ENCODE results near the gene FAU. TPM values are rescaled to one million over a fixed set of nuclear protein-coding genes. Genes with fewer than 3 reads are reported as not detected.

The FAU gene
- total and polyA plus RNA-seq, 7 donors: 465 to 798 (median 639) TPM

DNA sequence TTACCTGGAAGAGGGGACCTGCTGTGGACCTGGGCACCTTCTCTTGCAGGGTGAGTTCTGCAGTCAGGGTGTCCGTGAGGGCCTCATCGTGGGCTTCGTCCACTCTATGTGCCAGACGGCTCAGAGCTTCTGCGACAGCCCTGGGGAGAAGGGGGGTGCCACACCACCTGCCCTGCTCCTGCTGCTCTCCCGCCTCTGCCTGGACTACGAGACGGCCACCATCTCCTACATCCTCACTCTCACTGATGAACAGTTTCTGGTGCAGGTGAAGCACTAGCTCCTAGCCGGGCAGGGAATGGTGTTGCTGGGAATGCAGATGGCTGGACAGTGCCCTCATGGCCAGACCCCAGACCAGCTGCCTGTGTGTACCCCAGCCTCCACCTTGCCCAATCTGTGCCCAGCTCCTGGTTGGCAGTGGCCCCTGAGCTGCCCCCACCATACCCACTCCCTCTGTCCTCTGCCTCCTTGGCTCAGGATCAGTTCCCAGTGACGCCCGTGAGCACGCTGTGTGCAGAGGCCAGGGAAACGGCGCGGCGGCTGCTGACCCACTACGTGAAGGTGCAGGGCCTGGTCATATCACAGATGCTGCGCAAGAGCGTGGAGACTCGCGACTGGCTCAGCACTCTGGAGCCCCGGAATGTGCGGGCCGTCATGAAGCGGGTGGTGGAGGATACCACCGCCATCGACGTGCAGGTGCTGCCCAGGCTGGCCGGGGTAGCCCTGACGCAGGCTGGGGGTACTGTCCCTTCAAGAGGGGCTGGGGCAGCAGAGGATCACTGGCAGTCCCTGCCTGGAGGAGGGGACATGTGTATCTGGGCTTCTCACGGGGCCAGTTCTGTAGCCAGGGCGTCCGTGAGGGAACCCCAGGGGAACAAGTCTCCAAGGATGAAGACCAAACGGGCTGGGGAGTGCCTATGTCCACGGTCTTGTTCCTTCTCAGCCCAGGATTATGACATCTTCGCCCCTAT is 12.4 kb downstream of the FAU start:
- intact Hi-C loops (cut with DNase I): loop anchor here (2.0 to 10.0 kb wide), 3 partner anchors 71 to 265 kb away; partner anchors contain the start of genes ARL2 (in 1 of the 2), CAPN1 (in 1 of the 2) and CDC42BPG (in 1 of the 2)
- ATAC-seq (no peak), DNase-seq (no peak)
- H3K4me1 ChIP-seq: peaks cover 18% of the 10 kb centered on the region
- H3K36me3 ChIP-seq (ENCODE audit: insufficient read depth in 1 of 2, low read depth in 1 of 2): peaks cover 0 to 41% of the 10 kb centered on the region in 2 donors
- 86 to 87% (median 86%) methylated on average over 36 of the region's 36 CpGs for WGBS, 3 donors
- H3K4me3 ChIP-seq: no peak overlapping the region
- TF ChIP-seq, protein P1, sequence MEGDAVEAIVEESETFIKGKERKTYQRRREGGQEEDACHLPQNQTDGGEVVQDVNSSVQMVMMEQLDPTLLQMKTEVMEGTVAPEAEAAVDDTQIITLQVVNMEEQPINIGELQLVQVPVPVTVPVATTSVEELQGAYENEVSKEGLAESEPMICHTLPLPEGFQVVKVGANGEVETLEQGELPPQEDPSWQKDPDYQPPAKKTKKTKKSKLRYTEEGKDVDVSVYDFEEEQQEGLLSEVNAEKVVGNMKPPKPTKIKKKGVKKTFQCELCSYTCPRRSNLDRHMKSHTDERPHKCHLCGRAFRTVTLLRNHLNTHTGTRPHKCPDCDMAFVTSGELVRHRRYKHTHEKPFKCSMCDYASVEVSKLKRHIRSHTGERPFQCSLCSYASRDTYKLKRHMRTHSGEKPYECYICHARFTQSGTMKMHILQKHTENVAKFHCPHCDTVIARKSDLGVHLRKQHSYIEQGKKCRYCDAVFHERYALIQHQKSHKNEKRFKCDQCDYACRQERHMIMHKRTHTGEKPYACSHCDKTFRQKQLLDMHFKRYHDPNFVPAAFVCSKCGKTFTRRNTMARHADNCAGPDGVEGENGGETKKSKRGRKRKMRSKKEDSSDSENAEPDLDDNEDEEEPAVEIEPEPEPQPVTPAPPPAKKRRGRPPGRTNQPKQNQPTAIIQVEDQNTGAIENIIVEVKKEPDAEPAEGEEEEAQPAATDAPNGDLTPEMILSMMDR (IDR thresholded peaks at IDR 0.05): no peak
- H3K27me3 ChIP-seq (ENCODE audit: insufficient read depth in 3 of 3, low read length in 2 of 3): no peaks in the 10 kb centered on the region
- no peaks in the 10 kb centered on the region for H3K9me3 ChIP-seq
- H3K27ac ChIP-seq: no peak overlapping the region

DNA sequence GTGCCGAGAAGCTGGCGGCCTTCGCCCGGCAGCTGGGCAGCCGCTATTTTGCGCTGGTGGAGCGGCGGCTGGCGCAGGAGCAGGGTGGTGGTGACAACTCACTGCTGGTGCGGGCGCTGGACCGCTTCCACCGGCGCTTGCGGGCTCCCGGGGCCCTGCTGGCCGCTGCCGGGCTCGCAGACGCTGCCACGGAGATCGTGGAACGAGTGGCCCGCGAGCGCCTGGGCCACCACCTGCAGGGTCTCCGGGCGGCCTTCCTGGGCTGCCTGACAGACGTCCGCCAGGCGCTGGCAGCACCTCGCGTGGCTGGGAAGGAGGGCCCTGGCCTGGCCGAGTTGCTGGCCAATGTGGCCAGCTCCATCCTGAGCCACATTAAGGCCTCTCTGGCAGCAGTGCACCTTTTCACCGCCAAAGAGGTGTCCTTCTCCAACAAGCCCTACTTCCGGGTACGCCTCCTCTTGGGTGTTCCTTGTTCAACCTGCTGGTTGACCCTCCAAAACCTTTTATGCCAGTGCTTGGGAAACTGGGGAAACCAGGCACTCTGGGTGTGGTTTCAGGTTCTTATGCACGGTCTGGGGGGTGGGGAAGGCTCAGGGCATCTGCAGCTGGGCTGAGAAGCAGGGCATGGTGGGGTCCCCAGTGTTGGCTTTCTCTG is 13.3 kb downstream of the FAU start:
- Histone ChIP-seq H3K27ac (no peak overlapping the region), H3K27me3 (ENCODE audit: insufficient read depth in 3 of 3, low read length in 2 of 3) (no peaks in the 10 kb centered on the region), H3K4me3 (no peak overlapping the region), H3K4me1 (peaks cover 20% of the 10 kb centered on the region), H3K36me3 (ENCODE audit: insufficient read depth in 1 of 2, low read depth in 1 of 2) (peaks cover 0 to 41% of the 10 kb centered on the region in 2 donors), H3K9me3 (no peaks in the 10 kb centered on the region)
- TF ChIP-seq, protein P1 (IDR thresholded peaks at IDR 0.05): no peak
- no peak for DNase-seq
- 87 to 94% (median 87%) methylated on average over 38 of the region's 38 CpGs for WGBS, 3 donors
- intact Hi-C loops (cut with DNase I): no loop called here
- ATAC-seq: no peak

DNA sequence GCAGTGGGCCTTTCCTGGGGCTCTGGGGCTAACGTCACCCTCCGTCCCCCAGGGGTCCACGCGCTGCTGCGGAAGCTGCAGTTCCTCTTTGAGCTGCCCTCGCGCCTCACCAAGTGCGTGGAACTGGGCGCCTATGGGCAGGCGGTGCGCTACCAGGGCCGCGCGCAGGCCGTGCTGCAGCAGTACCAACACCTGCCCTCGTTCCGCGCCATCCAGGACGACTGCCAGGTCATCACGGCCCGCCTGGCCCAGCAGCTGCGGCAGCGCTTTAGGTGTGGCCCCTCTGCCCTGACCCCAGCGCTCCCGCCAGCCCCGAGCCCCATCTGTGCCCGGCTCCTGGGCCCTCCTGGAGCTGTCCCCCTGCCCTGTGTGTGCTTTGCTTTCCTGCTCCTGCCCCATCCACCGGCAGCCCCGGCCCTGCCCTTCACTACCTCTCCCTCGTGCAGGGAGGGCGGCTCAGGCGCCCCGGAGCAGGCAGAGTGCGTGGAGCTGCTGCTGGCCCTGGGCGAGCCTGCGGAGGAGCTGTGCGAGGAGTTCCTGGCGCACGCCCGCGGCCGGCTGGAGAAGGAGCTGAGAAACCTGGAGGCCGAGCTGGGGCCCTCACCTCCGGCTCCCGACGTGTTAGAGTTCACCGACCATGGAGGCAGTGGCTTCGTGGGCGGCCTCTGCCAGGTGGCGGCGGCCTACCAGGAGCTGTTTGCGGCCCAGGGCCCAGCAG is 14.0 kb downstream of the FAU start:
- intact Hi-C loops (cut with DNase I): no loop called here
- WGBS, 3 donors: 93 to 95% (median 93%) methylated on average over 48 to 52 of the region's 52 CpGs
- no peaks in the 10 kb centered on the region for H3K27me3 ChIP-seq (ENCODE audit: insufficient read depth in 3 of 3, low read length in 2 of 3)
- TF ChIP-seq, protein P1 (IDR thresholded peaks at IDR 0.05): no peak
- H3K27ac ChIP-seq: no peak overlapping the region
- no peak overlapping the region for H3K4me3 ChIP-seq
- DNase-seq (no peak), ATAC-seq (no peak)
- peaks cover 18% of the 10 kb centered on the region for H3K4me1 ChIP-seq
- H3K36me3 ChIP-seq (ENCODE audit: insufficient read depth in 1 of 2, low read depth in 1 of 2): peaks cover 0 to 41% of the 10 kb centered on the region in 2 donors
- H3K9me3 ChIP-seq: no peaks in the 10 kb centered on the region

DNA sequence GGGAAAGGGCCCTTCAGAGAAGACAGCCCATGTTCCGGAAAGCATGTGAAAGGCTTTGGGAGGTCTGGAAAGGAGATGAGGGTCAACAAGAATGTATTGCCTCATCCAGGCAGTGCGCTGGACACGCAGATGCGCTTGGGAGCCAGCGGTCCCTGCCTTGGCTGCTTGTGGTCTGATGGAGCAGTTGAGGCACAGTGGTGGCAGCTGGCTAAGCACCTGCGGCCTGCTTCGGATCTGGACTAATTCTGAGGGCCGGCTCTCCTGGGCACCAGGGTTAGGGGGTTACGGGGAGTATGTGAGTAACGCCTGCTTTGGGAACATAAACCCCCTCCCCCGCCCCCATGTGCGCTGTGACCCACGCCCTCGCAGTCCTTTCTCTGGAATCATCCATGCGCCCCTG is 14.9 kb downstream of the FAU start:
- intact Hi-C loops (cut with DNase I): no loop called here
- Histone ChIP-seq H3K27me3 (ENCODE audit: insufficient read depth in 3 of 3, low read length in 2 of 3) (no peaks in the 10 kb centered on the region), H3K4me3 (no peak overlapping the region), H3K9me3 (no peaks in the 10 kb centered on the region), H3K27ac (no peak overlapping the region), H3K4me1 (peaks cover 24% of the 10 kb centered on the region), H3K36me3 (ENCODE audit: insufficient read depth in 1 of 2, low read depth in 1 of 2) (peaks cover 0 to 41% of the 10 kb centered on the region in 2 donors)
- TF ChIP-seq, protein P1 (IDR thresholded peaks at IDR 0.05): no peak
- ATAC-seq (no peak), DNase-seq (no peak)
- 92 to 94% (median 92%) methylated on average over 15 of the region's 15 CpGs for WGBS, 3 donors

Measured in psoas muscle (tissue), 8 donors.